Activated CD8-positive, alpha-beta T cell treated with anti-CD3 and anti-CD28 coated beads for 36 hours (primary cell): ENCODE data around the gene VPS16. TPM values are rescaled to one million over a fixed set of nuclear protein-coding genes. Genes with fewer than 3 reads are reported as not detected.
A peak's percentile ranks its signal among the peaks of the same experiment; 100 is the strongest.

Source experiments
- ATAC-seq: fragments of 200-7000 bp; cut with Tn5 transposase; one replicate; pipeline ENCODE4 v1.10.0; 2021; ENCODE audit warnings: mild to moderate bottlenecking, moderate library complexity
- CTCF ChIA-PET: fragments of 350-600 bp; sonication (Branson Sonifier 250); formaldehyde crosslinking; loops from one replicate; lab custom pipeline; 2021; ENCODE audit warnings: antibody characterized with exemption; lab: Charles Lee
- POLR2A ChIA-PET: fragments of 350-600 bp; sonication (Branson Sonifier 250); formaldehyde crosslinking; loops from one replicate; lab custom pipeline; 2021; ENCODE audit warnings: antibody characterized with exemption; lab: Charles Lee
- DNase-seq: peaks from one replicate; pipeline ENCODE4 v3.0.0-alpha.2; 2020
- H3K27ac Mint-ChIP-seq: one replicate; pipeline ENCODE4 v1.8.0; 2021; ENCODE audit warnings: mild to moderate bottlenecking, mixed read lengths
- H3K27me3 Mint-ChIP-seq: one replicate; pipeline ENCODE4 v1.8.0; 2021; ENCODE audit warnings: mixed read lengths
- H3K36me3 Mint-ChIP-seq: one replicate; pipeline ENCODE4 v1.8.0; 2021; ENCODE audit warnings: low read depth, mixed read lengths
- H3K4me1 Mint-ChIP-seq: one replicate; pipeline ENCODE4 v1.8.0; 2021; ENCODE audit warnings: low read depth, mixed read lengths
- H3K4me3 Mint-ChIP-seq: one replicate; pipeline ENCODE4 v1.8.0; 2021; ENCODE audit warnings: mild to moderate bottlenecking, moderate library complexity, mixed read lengths
- H3K9me3 Mint-ChIP-seq: one replicate; pipeline ENCODE4 v1.8.0; 2021; ENCODE audit warnings: mixed read lengths
- intact Hi-C: fragments of 100-400 bp; cut with micrococcal nuclease; formaldehyde crosslinking; loops from one replicate; pipeline ENCODE4 v1.10.0; 2022
- total RNA-seq, 2 experiments: library from RNA; stranded (reverse); gene quantifications; one replicate each; pipeline ENCODE4 v1.2.3, GENCODE V29; 2021
- TF ChIP-seq, protein P1 (sequence below): fragments of 200-600 bp; IDR thresholded peaks from one replicate; pipeline ENCODE4 v1.8.0; 2022; ENCODE audit warnings: antibody characterized with exemption, mild to moderate bottlenecking

Gene VPS16
- total RNA-seq, 2 experiments from 2014 or later = 34.5 to 38.7 TPM

DNA sequence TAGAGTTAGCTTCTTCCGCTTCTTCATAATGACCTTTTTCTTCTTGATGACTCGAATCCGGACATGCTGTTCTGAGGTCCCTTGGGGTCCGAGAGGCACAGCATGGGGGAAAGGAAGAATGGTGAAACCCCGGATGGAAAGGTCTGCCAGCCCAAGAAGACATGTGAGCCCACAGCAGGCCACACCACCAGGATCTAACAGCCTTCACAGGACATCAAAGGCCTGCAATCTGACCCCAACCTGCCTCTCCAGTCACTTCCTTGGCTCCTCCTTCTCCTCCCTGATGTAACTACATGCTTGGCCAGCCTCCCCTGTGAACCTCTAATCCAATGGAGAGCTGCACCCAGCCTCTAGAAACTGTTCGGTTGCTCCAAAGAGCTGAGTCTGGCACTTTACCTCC is 41.7 kb upstream of the VPS16 start:
- ChIA-PET POLR2A (interaction anchor here (0.5 to 1.3 kb wide), 2 partner anchors 41 to 163 kb away, joined by 3 read pairs; no protein-coding TSS in a partner anchor), CTCF (interaction anchor here (0.7 kb wide), 1 partner anchor 32 kb away, joined by 3 read pairs; no protein-coding TSS in a partner anchor)
- Mint-ChIP-seq H3K27me3 (peaks cover 49% of the 10 kb centered on the region), H3K4me1 (peaks cover 22% of the 10 kb centered on the region), H3K9me3 (no peaks in the 10 kb centered on the region), H3K27ac (no peak overlapping the region), H3K36me3 (peaks cover 5% of the 10 kb centered on the region), H3K4me3 (peak overlapping the region; percentile 76)
- TF ChIP-seq, protein P1, sequence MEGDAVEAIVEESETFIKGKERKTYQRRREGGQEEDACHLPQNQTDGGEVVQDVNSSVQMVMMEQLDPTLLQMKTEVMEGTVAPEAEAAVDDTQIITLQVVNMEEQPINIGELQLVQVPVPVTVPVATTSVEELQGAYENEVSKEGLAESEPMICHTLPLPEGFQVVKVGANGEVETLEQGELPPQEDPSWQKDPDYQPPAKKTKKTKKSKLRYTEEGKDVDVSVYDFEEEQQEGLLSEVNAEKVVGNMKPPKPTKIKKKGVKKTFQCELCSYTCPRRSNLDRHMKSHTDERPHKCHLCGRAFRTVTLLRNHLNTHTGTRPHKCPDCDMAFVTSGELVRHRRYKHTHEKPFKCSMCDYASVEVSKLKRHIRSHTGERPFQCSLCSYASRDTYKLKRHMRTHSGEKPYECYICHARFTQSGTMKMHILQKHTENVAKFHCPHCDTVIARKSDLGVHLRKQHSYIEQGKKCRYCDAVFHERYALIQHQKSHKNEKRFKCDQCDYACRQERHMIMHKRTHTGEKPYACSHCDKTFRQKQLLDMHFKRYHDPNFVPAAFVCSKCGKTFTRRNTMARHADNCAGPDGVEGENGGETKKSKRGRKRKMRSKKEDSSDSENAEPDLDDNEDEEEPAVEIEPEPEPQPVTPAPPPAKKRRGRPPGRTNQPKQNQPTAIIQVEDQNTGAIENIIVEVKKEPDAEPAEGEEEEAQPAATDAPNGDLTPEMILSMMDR = no peak
- ATAC-seq (no peak), DNase-seq (no peak)
- intact Hi-C loops = no loop called here

DNA sequence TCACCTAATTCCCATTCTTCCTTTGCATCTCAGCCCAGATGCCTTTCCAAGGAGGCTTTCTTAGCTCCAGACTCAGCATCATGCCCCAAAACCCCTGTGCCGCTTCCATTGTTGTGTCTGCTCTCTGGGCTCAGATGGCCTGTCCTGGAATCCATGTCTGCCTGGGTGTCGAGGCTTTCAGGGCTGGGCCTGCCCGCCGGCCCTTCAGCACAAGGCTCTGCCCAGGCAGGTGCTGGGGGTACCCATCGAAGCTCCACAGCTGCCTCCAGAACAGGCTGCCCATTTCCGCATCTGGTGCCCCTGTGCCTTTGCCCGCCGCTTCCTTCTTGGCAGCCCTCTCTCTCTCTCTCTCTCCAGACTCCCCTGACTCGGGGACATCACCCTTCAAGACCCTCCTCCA is 41.3 kb upstream of the VPS16 start:
- intact Hi-C loops = no loop called here
- no peak for ATAC-seq
- no peak overlapping the region for H3K27ac Mint-ChIP-seq
- ChIA-PET CTCF (interaction anchor here (0.7 kb wide), 1 partner anchor 32 kb away, joined by 3 read pairs; no protein-coding TSS in a partner anchor), POLR2A (interaction anchor here (1.3 kb wide), 1 partner anchor 41 kb away, joined by 3 read pairs; no protein-coding TSS in a partner anchor)
- peaks cover 5% of the 10 kb centered on the region for H3K36me3 Mint-ChIP-seq
- H3K4me1 Mint-ChIP-seq = peaks cover 22% of the 10 kb centered on the region
- H3K9me3 Mint-ChIP-seq = no peaks in the 10 kb centered on the region
- H3K4me3 Mint-ChIP-seq = peak overlapping the region; percentile 76
- H3K27me3 Mint-ChIP-seq = peaks cover 52% of the 10 kb centered on the region
- no peak for DNase-seq
- TF ChIP-seq, protein P1 = no peak

DNA sequence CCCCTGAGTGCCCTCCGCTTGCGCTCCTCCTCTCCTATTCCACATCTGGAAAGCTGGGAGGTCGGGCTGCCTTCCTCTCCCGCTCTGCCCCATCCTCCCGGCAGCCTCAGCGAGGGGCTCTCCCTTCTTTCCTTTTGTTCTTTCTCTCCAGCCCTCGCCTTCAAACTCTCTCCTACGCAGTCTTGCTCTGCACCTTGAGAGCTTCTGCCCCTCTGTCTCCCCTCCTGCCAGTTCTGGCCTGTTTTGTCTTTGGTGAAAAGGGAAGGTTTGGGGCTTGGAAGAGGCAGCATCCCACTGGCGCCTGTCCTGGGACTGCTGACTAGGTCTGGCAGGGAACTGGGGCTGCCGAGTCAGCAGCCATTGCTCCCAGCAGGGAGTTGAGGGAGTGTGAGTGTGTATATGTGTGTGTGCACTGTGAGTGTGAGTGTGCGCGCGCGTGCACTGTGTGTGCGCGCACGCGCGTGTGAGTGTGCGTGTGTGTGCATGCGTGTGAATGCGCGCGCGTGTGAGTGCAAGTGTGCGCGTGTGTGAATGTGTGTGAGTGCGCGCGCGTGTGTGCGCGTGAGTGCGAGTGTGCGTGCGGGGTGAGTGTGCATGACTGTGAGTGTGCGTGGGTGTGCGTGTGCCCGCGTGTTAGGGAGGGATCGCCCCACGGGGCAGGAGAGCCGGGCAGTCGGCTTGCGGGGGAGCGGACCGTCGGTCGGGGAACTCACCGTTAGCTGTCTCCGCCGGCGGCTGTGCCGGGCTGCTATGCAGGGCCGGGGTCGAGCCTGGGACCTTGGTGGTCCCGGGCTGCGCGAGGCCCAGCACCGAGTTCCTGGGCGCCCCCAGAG is 40.6 kb upstream of the VPS16 start:
- no peaks in the 10 kb centered on the region for H3K9me3 Mint-ChIP-seq
- peaks cover 22% of the 10 kb centered on the region for H3K4me1 Mint-ChIP-seq
- CTCF ChIA-PET = interaction anchor here (1.1 to 1.8 kb wide), 3 partner anchors 17 to 47 kb away, joined by 3 to 5 read pairs (median 3); partner anchors contain the start of gene TMEM239
- DNase-seq (peak; percentile 33), ATAC-seq (peak; percentile 32)
- intact Hi-C loops = no loop called here
- peak overlapping the region; percentile 76 for H3K4me3 Mint-ChIP-seq
- peaks cover 5% of the 10 kb centered on the region for H3K36me3 Mint-ChIP-seq
- TF ChIP-seq, protein P1 = no peak
- POLR2A ChIA-PET = interaction anchor here (1.3 kb wide), 1 partner anchor 40 kb away, joined by 5 read pairs; the partner anchor contains the start of genes PCED1A and VPS16
- H3K27ac Mint-ChIP-seq = peak overlapping the region; percentile 23
- peaks cover 55% of the 10 kb centered on the region for H3K27me3 Mint-ChIP-seq

DNA sequence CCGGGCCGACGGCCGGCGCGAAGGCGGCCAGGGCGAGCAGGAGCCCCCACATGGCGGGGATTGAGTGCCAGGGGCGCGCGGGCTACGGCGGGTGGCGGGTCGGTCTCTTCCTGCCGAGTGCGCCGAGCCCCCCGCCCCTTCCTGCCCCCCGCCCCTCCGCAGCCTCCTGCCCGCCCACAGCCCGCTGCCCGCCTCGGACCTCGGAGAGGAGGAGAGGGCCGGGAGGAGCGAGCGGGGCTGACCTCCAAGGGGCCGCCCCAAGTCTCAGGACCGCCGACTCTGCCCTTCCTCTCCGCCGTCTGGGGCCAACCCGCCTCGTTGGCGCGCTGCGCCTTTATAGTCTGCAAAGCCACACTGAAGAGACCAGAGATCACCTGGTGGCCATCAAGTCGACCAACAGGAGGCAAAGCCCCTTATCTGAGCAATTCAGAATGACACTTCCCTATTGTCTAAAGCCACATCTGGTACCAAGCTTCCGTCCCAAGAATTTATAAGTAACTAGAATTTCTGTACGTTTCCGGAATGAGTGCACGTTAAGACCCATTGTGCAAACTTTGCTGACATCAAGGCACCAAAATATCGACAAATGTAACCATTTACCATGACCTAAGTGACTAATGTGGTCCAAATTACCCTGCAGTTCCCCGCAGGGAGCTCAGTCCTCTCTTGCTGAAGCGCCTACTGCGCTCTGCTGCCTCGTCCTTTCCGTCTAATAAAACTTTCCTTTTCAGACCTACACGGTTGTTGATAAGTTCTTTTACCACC is 39.8 kb upstream of the VPS16 start, which contains the start of gene CPXM1:
CPXM1 (minus strand) TSS at position 107 of the 765 bp plus-strand sequence; CDS start at position 52, 55 bp downstream.
- ChIA-PET CTCF (interaction anchor here (1.0 to 1.8 kb wide), 6 partner anchors 10 to 66 kb away, joined by 3 to 5 read pairs (median 3); partner anchors contain the start of gene TMEM239), POLR2A (interaction anchor here (0.7 to 1.3 kb wide), 3 partner anchors 29 to 98 kb away, joined by 3 to 5 read pairs (median 4); partner anchors contain the start of genes PCED1A and VPS16)
- ATAC-seq (peak; percentile 57), DNase-seq (peak; percentile 46)
- Mint-ChIP-seq H3K4me3 (peak within 1 kb of the TSS; percentile 76), H3K9me3 (no peaks in the 10 kb centered on the region), H3K4me1 (peaks cover 22% of the 10 kb centered on the region), H3K27ac (peak within 1 kb of the TSS; percentile 28), H3K27me3 (peaks cover 55% of the 10 kb centered on the region), H3K36me3 (peaks cover 5% of the 10 kb centered on the region)
- TF ChIP-seq, protein P1 = no peak
- intact Hi-C loops = no loop called here
